ENCODE measurements around the gene OLIG2. TPM values are rescaled to one million over a fixed set of nuclear protein-coding genes. Genes with fewer than 3 reads are reported as not detected.

Gene OLIG2
- total RNA-seq, 1 experiment from 2014 or later: not detected

DNA sequence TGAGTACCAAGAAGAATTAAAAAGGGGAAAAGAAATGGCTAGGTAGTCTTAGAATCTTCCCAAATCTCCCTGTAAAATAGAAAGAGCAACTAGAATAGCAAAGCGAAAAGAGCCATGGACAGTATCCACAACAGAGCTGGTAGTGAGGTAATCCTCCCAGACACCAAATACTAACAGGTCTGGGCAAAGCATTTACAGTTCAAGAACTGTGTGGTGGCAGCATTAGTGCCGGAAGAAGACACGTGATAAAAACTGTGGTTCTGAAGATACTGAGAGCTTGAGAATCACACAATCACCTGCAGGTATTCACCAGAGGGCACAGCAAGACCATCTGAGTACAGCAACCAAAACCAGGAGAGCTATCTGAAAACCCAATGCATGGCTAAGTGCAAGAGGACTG, 31.8 kb upstream of the OLIG2 start:
- CTCF ChIA-PET: interaction anchor here (0.8 to 2.6 kb wide), 12 partner anchors 8 to 451 kb away, joined by 3 to 20 read pairs (median 4); no protein-coding TSS in a partner anchor
- Histone ChIP-seq H3K27me3 (ENCODE audit: insufficient read depth, low read length) (peaks cover 38% of the 10 kb centered on the region), H2AFZ (ENCODE audit: low read depth, low read length, poor library complexity, severe bottlenecking) (no peak overlapping the region), H3K9ac (ENCODE audit: low read length) (no peak overlapping the region), H3K27ac (ENCODE audit: low read depth, low read length) (no peak overlapping the region), H4K20me1 (ENCODE audit: insufficient read depth) (no peaks in the 10 kb centered on the region), H3K79me2 (ENCODE audit: insufficient read depth, low read length) (no peaks in the 10 kb centered on the region), H3K9me3 (ENCODE audit: control insufficient read depth in 1 of 2, insufficient read depth in 1 of 2, low read depth in 1 of 2, low read length in 2 of 2) (no peaks in the 10 kb centered on the region), H3K4me2 (ENCODE audit: low read length) (no peak overlapping the region), H3K9me2 (ENCODE audit: insufficient read depth) (no peaks in the 10 kb centered on the region), H3K4me3 (replicated peaks in 1 of 2; ENCODE audit: low read depth in 1 of 2, low read length in 2 of 2) (no peak overlapping the region), H3K4me1 (ENCODE audit: control insufficient read depth in 1 of 2, insufficient read depth in 2 of 2, low read length in 2 of 2) (no peaks in the 10 kb centered on the region), H3K36me3 (ENCODE audit: control insufficient read depth in 1 of 2, insufficient read depth in 2 of 2, low read length in 2 of 2) (no peaks in the 10 kb centered on the region)
- POLR2A ChIA-PET: no interaction called here
- DNase-seq (ENCODE audit: low read depth, low spot score) (no peak), ATAC-seq (peak; percentile 32; the same call in 1 of the 2 replicates)
- intact Hi-C loops (cut with micrococcal nuclease): loop anchor here (1.0 kb wide), 2 partner anchors 133 to 203 kb away; no protein-coding TSS in a partner anchor
- RAD21 ChIA-PET (ENCODE audit: low non-redundant PET in 1 of 2, low total read pairs in 2 of 2, uncharacterized antibody in 2 of 2, unreplicated experiment in 2 of 2): interaction anchor here (0.9 to 1.3 kb wide), 3 partner anchors 133 to 203 kb away, joined by 3 to 7 read pairs (median 3); no protein-coding TSS in a partner anchor
- TF ChIP-seq, protein P1, sequence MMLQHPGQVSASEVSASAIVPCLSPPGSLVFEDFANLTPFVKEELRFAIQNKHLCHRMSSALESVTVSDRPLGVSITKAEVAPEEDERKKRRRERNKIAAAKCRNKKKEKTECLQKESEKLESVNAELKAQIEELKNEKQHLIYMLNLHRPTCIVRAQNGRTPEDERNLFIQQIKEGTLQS (IDR thresholded peaks at IDR 0.05): no peak
- no peak for TF ChIP-seq EZH2 (IDR thresholded peaks at IDR 0.05)
- TF ChIP-seq, protein P2, sequence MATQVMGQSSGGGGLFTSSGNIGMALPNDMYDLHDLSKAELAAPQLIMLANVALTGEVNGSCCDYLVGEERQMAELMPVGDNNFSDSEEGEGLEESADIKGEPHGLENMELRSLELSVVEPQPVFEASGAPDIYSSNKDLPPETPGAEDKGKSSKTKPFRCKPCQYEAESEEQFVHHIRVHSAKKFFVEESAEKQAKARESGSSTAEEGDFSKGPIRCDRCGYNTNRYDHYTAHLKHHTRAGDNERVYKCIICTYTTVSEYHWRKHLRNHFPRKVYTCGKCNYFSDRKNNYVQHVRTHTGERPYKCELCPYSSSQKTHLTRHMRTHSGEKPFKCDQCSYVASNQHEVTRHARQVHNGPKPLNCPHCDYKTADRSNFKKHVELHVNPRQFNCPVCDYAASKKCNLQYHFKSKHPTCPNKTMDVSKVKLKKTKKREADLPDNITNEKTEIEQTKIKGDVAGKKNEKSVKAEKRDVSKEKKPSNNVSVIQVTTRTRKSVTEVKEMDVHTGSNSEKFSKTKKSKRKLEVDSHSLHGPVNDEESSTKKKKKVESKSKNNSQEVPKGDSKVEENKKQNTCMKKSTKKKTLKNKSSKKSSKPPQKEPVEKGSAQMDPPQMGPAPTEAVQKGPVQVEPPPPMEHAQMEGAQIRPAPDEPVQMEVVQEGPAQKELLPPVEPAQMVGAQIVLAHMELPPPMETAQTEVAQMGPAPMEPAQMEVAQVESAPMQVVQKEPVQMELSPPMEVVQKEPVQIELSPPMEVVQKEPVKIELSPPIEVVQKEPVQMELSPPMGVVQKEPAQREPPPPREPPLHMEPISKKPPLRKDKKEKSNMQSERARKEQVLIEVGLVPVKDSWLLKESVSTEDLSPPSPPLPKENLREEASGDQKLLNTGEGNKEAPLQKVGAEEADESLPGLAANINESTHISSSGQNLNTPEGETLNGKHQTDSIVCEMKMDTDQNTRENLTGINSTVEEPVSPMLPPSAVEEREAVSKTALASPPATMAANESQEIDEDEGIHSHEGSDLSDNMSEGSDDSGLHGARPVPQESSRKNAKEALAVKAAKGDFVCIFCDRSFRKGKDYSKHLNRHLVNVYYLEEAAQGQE (IDR thresholded peaks at IDR 0.05; ENCODE audit: low read depth): no peak
- TF ChIP-seq EGR1 (IDR thresholded peaks at IDR 0.05; ENCODE audit: low read depth): no peak
- TF ChIP-seq CEBPB (IDR thresholded peaks at IDR 0.05; ENCODE audit: low read depth): no peak
- BruUV-seq (replicated peaks): no TSS peak
